B cell (primary cell): ENCODE results near the gene TALDO1.

ENCODE experiments used
- CTCF ChIP-seq: fragments of 200-600 bp; IDR thresholded peaks from one replicate; pipeline ENCODE4 v1.8.0; 2022; ENCODE audit warnings: antibody characterized with exemption, mild to moderate bottlenecking
- EZH2 ChIP-seq: IDR thresholded peaks from 2 replicates; pipeline ENCODE4 v1.6.1; 2012; ENCODE audit warnings: borderline replicate concordance, low read depth, mild to moderate bottlenecking, moderate library complexity, low read length; ENCODE audit not compliant: insufficient read depth, poor library complexity, severe bottlenecking

- TF ChIP-seq CTCF = no peak
- no peak for TF ChIP-seq EZH2
These were observed 24.9 kb upstream of the TALDO1 start for GRCh38 chr11:722346-722811.
